ENCODE data around the gene PEX13. TPM values are rescaled to one million over a fixed set of nuclear protein-coding genes. Genes with fewer than 3 reads are reported as not detected.
A peak's percentile ranks its signal among the peaks of the same experiment; 100 is the strongest.
"Not testable (repeated sequence)": the region's sequence is repeated elsewhere in the genome, so short reads cannot be mapped to it uniquely, and the experiment has no call there.

Gene PEX13
- polyA plus RNA-seq, 4 donors, result 10.3 to 28.8 (median 12.1) TPM

GRCh38 chr2:60977562-60977895 lies 40.0 kb upstream of the PEX13 start:
- Histone ChIP-seq H3K4me3 (ENCODE audit: low read depth in 1 of 3, low read length in 3 of 3) (no peak overlapping the region), H3K27me3 (ENCODE audit: control insufficient read depth in 3 of 3, insufficient read depth in 3 of 3, low read length in 3 of 3) (no peaks in the 10 kb centered on the region), H3K36me3 (ENCODE audit: control insufficient read depth in 3 of 3, insufficient read depth in 2 of 3, low read depth in 1 of 3, low read length in 3 of 3) (peaks cover 0 to 21% (median 2%) of the 10 kb centered on the region in 3 donors), H3K27ac (ENCODE audit: low read depth in 1 of 3, low read length in 2 of 3) (no peak overlapping the region), H3K4me1 (ENCODE audit: control insufficient read depth in 3 of 3, insufficient read depth in 2 of 3, low read depth in 1 of 3, low read length in 2 of 3) (no peaks in the 10 kb centered on the region), H3K9me3 (ENCODE audit: control insufficient read depth in 2 of 2, insufficient read depth in 1 of 2, low read depth in 1 of 2, low read length in 1 of 2) (no peaks in the 10 kb centered on the region)
- DNase-seq (no peak), FAIRE-seq (no peak)
- 75 to 87% (median 76%) methylated on average over 1 of the region's 1 CpG for WGBS, 3 donors

- Histone ChIP-seq H3K27ac (ENCODE audit: low read depth in 1 of 3, low read length in 2 of 3) (no peak overlapping the region), H3K36me3 (ENCODE audit: control insufficient read depth in 3 of 3, insufficient read depth in 2 of 3, low read depth in 1 of 3, low read length in 3 of 3) (peaks cover 0 to 14% (median 2%) of the 10 kb centered on the region in 3 donors), H3K27me3 (ENCODE audit: control insufficient read depth in 3 of 3, insufficient read depth in 3 of 3, low read length in 3 of 3) (no peaks in the 10 kb centered on the region), H3K4me1 (ENCODE audit: control insufficient read depth in 3 of 3, insufficient read depth in 2 of 3, low read depth in 1 of 3, low read length in 2 of 3) (no peaks in the 10 kb centered on the region), H3K9me3 (ENCODE audit: control insufficient read depth in 2 of 2, insufficient read depth in 1 of 2, low read depth in 1 of 2, low read length in 1 of 2) (no peaks in the 10 kb centered on the region), H3K4me3 (ENCODE audit: low read depth in 1 of 3, low read length in 3 of 3) (no peak overlapping the region)
- no peak for FAIRE-seq
- WGBS, 3 donors, result 80 to 96% (median 87%) methylated on average over 4 of the region's 4 CpGs
- DNase-seq, result no peak
Observed at GRCh38 chr2:60979231-60979630, 38.3 kb upstream of the PEX13 start.

- Histone ChIP-seq H3K4me3 (ENCODE audit: low read depth in 1 of 3, low read length in 3 of 3) (no peak overlapping the region), H3K27ac (ENCODE audit: low read depth in 1 of 3, low read length in 2 of 3) (no peak overlapping the region), H3K36me3 (ENCODE audit: control insufficient read depth in 3 of 3, insufficient read depth in 2 of 3, low read depth in 1 of 3, low read length in 3 of 3) (peaks cover 0 to 8% (median 2%) of the 10 kb centered on the region in 3 donors), H3K4me1 (ENCODE audit: control insufficient read depth in 3 of 3, insufficient read depth in 2 of 3, low read depth in 1 of 3, low read length in 2 of 3) (no peaks in the 10 kb centered on the region), H3K9me3 (ENCODE audit: control insufficient read depth in 2 of 2, insufficient read depth in 1 of 2, low read depth in 1 of 2, low read length in 1 of 2) (no peaks in the 10 kb centered on the region), H3K27me3 (ENCODE audit: control insufficient read depth in 3 of 3, insufficient read depth in 3 of 3, low read length in 3 of 3) (no peaks in the 10 kb centered on the region)
- no peak for FAIRE-seq
- 77 to 88% (median 81%) methylated on average over 3 of the region's 3 CpGs for WGBS, 3 donors
- no peak for DNase-seq
Observed at GRCh38 chr2:60980071-60980815, 37.3 kb upstream of the PEX13 start.

- FAIRE-seq; DNase-seq; H3K27me3 ChIP-seq (ENCODE audit: control insufficient read depth in 3 of 3, insufficient read depth in 3 of 3, low read length in 3 of 3); H3K4me3 ChIP-seq (ENCODE audit: low read depth in 1 of 3, low read length in 3 of 3); H3K27ac ChIP-seq (ENCODE audit: low read depth in 1 of 3, low read length in 2 of 3); H3K36me3 ChIP-seq (ENCODE audit: control insufficient read depth in 3 of 3, insufficient read depth in 2 of 3, low read depth in 1 of 3, low read length in 3 of 3); H3K9me3 ChIP-seq (ENCODE audit: control insufficient read depth in 2 of 2, insufficient read depth in 1 of 2, low read depth in 1 of 2, low read length in 1 of 2); H3K4me1 ChIP-seq (ENCODE audit: control insufficient read depth in 3 of 3, insufficient read depth in 2 of 3, low read depth in 1 of 3, low read length in 2 of 3): not testable (repeated sequence)
- 95 to 97% (median 95%) methylated on average over 3 of the region's 3 CpGs for WGBS, 3 donors
Observed at GRCh38 chr2:60982066-60982465, 35.5 kb upstream of the PEX13 start.

GRCh38 chr2:60984720-60985119 lies 32.8 kb upstream of the PEX13 start:
- WGBS, 3 donors, result 77 to 83% (median 81%) methylated on average over 1 of the region's 1 CpG
- Histone ChIP-seq H3K36me3 (ENCODE audit: control insufficient read depth in 3 of 3, insufficient read depth in 2 of 3, low read depth in 1 of 3, low read length in 3 of 3) (peaks cover 0 to 10% (median 5%) of the 10 kb centered on the region in 3 donors), H3K4me1 (ENCODE audit: control insufficient read depth in 3 of 3, insufficient read depth in 2 of 3, low read depth in 1 of 3, low read length in 2 of 3) (no peaks in the 10 kb centered on the region), H3K4me3 (ENCODE audit: low read depth in 1 of 3, low read length in 3 of 3) (no peak overlapping the region), H3K9me3 (ENCODE audit: control insufficient read depth in 2 of 2, insufficient read depth in 1 of 2, low read depth in 1 of 2, low read length in 1 of 2) (no peaks in the 10 kb centered on the region), H3K27ac (ENCODE audit: low read depth in 1 of 3, low read length in 2 of 3) (no peak overlapping the region), H3K27me3 (ENCODE audit: control insufficient read depth in 3 of 3, insufficient read depth in 3 of 3, low read length in 3 of 3) (no peaks in the 10 kb centered on the region)
- peak; percentile 86 for FAIRE-seq
- DNase-seq, result no peak

- H3K9me3 ChIP-seq (ENCODE audit: control insufficient read depth in 2 of 2, insufficient read depth in 1 of 2, low read depth in 1 of 2, low read length in 1 of 2), result peaks cover 0 to 7% of the 10 kb centered on the region in 2 donors
- H3K4me3 ChIP-seq (ENCODE audit: low read depth in 1 of 3, low read length in 3 of 3), result no peak overlapping the region
- H3K27ac ChIP-seq (ENCODE audit: low read depth in 1 of 3, low read length in 2 of 3), result no peak overlapping the region
- peaks cover 0 to 15% (median 4%) of the 10 kb centered on the region in 3 donors for H3K36me3 ChIP-seq (ENCODE audit: control insufficient read depth in 3 of 3, insufficient read depth in 2 of 3, low read depth in 1 of 3, low read length in 3 of 3)
- no peaks in the 10 kb centered on the region for H3K4me1 ChIP-seq (ENCODE audit: control insufficient read depth in 3 of 3, insufficient read depth in 2 of 3, low read depth in 1 of 3, low read length in 2 of 3)
- FAIRE-seq (no peak), DNase-seq (no peak)
- 81 to 95% (median 88%) methylated on average over 2 of the region's 2 CpGs for WGBS, 3 donors
- H3K27me3 ChIP-seq (ENCODE audit: control insufficient read depth in 3 of 3, insufficient read depth in 3 of 3, low read length in 3 of 3), result no peaks in the 10 kb centered on the region
Observed at GRCh38 chr2:60987041-60987440, 30.5 kb upstream of the PEX13 start.

GRCh38 chr2:60987656-60988055 lies 29.9 kb upstream of the PEX13 start:
- H3K27ac ChIP-seq (ENCODE audit: low read depth in 1 of 3, low read length in 2 of 3); H3K4me1 ChIP-seq (ENCODE audit: control insufficient read depth in 3 of 3, insufficient read depth in 2 of 3, low read depth in 1 of 3, low read length in 2 of 3); H3K27me3 ChIP-seq (ENCODE audit: control insufficient read depth in 3 of 3, insufficient read depth in 3 of 3, low read length in 3 of 3); DNase-seq; H3K4me3 ChIP-seq (ENCODE audit: low read depth in 1 of 3, low read length in 3 of 3); FAIRE-seq: not testable (repeated sequence)
- H3K36me3 ChIP-seq (ENCODE audit: control insufficient read depth in 3 of 3, insufficient read depth in 2 of 3, low read depth in 1 of 3, low read length in 3 of 3), result peaks cover 0 to 13% (median 4%) of the 10 kb centered on the region in 3 donors
- peaks cover 0 to 11% of the 10 kb centered on the region in 2 donors for H3K9me3 ChIP-seq (ENCODE audit: control insufficient read depth in 2 of 2, insufficient read depth in 1 of 2, low read depth in 1 of 2, low read length in 1 of 2)
- WGBS, 3 donors, result 91 to 94% (median 94%) methylated on average over 8 of the region's 8 CpGs

- H3K9me3 ChIP-seq (ENCODE audit: control insufficient read depth in 2 of 2, insufficient read depth in 1 of 2, low read depth in 1 of 2, low read length in 1 of 2), result peaks cover 0 to 11% of the 10 kb centered on the region in 2 donors
- DNase-seq (peak; percentile 14 to 22), FAIRE-seq (no peak)
- no peaks in the 10 kb centered on the region for H3K27me3 ChIP-seq (ENCODE audit: control insufficient read depth in 3 of 3, insufficient read depth in 3 of 3, low read length in 3 of 3)
- no peak overlapping the region for H3K4me3 ChIP-seq (ENCODE audit: low read depth in 1 of 3, low read length in 3 of 3)
- 55 to 67% (median 62%) methylated on average over 2 of the region's 2 CpGs for WGBS, 3 donors
- H3K36me3 ChIP-seq (ENCODE audit: control insufficient read depth in 3 of 3, insufficient read depth in 2 of 3, low read depth in 1 of 3, low read length in 3 of 3), result peaks cover 0 to 17% (median 6%) of the 10 kb centered on the region in 3 donors
- no peak overlapping the region for H3K27ac ChIP-seq (ENCODE audit: low read depth in 1 of 3, low read length in 2 of 3)
- no peaks in the 10 kb centered on the region for H3K4me1 ChIP-seq (ENCODE audit: control insufficient read depth in 3 of 3, insufficient read depth in 2 of 3, low read depth in 1 of 3, low read length in 2 of 3)
Observed at GRCh38 chr2:60989259-60989658, 28.3 kb upstream of the PEX13 start.

- H3K4me3 ChIP-seq (ENCODE audit: low read depth in 1 of 3, low read length in 3 of 3), result no peak overlapping the region
- H3K36me3 ChIP-seq (ENCODE audit: control insufficient read depth in 3 of 3, insufficient read depth in 2 of 3, low read depth in 1 of 3, low read length in 3 of 3), result peaks cover 0 to 17% (median 5%) of the 10 kb centered on the region in 3 donors
- FAIRE-seq, result no peak
- DNase-seq, result no peak
- peaks cover 0 to 11% of the 10 kb centered on the region in 2 donors for H3K9me3 ChIP-seq (ENCODE audit: control insufficient read depth in 2 of 2, insufficient read depth in 1 of 2, low read depth in 1 of 2, low read length in 1 of 2)
- H3K4me1 ChIP-seq (ENCODE audit: control insufficient read depth in 3 of 3, insufficient read depth in 2 of 3, low read depth in 1 of 3, low read length in 2 of 3), result no peaks in the 10 kb centered on the region
- H3K27me3 ChIP-seq (ENCODE audit: control insufficient read depth in 3 of 3, insufficient read depth in 3 of 3, low read length in 3 of 3), result no peaks in the 10 kb centered on the region
- WGBS, 3 donors, result 94 to 99% (median 96%) methylated on average over 4 of the region's 4 CpGs
- no peak overlapping the region for H3K27ac ChIP-seq (ENCODE audit: low read depth in 1 of 3, low read length in 2 of 3)
Observed at GRCh38 chr2:60991644-60992043, 25.9 kb upstream of the PEX13 start.

Measured in small intestine (tissue), 7 donors.